HCT116 (cell line): ENCODE data around the gene IGFBP1. TPM values are rescaled to one million over a fixed set of nuclear protein-coding genes. Genes with fewer than 3 reads are reported as not detected.

ENCODE experiments used
- ATAC-seq: fragments of 200-7000 bp; cut with Tn5 transposase; 2 replicates; pipeline ENCODE4 v1.9.1; 2020; ENCODE audit warnings: mild to moderate bottlenecking, moderate library complexity
- BruUV-seq: library from RNA; stranded (reverse); fragments of 400-500 nt; replicated peaks from 2 replicates; lab custom pipeline; 2021; lab: Mats Ljungman, UMichigan
- CTCF ChIA-PET: fragments of 300-600 bp; sonication (Branson Sonifier 250); formaldehyde crosslinking; loops from one replicate; lab custom pipeline; 2021; ENCODE audit warnings: antibody characterized with exemption; lab: Charles Lee
- POLR2A ChIA-PET: fragments of 300-600, 350-600 bp; sonication (Branson Sonifier 250); formaldehyde crosslinking; loops from one replicate; lab custom pipeline; 2021; ENCODE audit warnings: antibody characterized with exemption; lab: Charles Lee
- RAD21 ChIA-PET, 2 experiments: fragments of 300-600 bp; sonication (Branson Sonifier 250); formaldehyde crosslinking; loops; one replicate each; lab custom pipeline; 2023; ENCODE audit warnings: low total read pairs in 2 of 2; ENCODE audit not compliant: uncharacterized antibody in 2 of 2, unreplicated experiment in 2 of 2, low non-redundant PET in 1 of 2; lab: Charles Lee
- DNase-seq: peaks from one replicate; pipeline ENCODE4 v3.0.0-alpha.2; 2010; ENCODE audit warnings: low read depth, low spot score
- H2AFZ ChIP-seq: fragments of 200-600 bp; shearing (Covaris generic), sonication (generic); 2 replicates; pipeline ENCODE4 v1.6.1; 2017; ENCODE audit warnings: low read depth, mixed run types, mixed read lengths, antibody characterized with exemption, low read length; ENCODE audit not compliant: poor library complexity, severe bottlenecking
- H3K27ac ChIP-seq: 2 replicates; pipeline ENCODE4 v1.5.1; 2012; ENCODE audit warnings: low read depth, low read length
- H3K27me3 ChIP-seq: fragments of 200-600 bp; sonication (generic); 2 replicates; pipeline ENCODE4 v1.6.1; 2016; ENCODE audit warnings: mixed run types, low read length, mixed read lengths; ENCODE audit not compliant: insufficient read depth
- H3K36me3 ChIP-seq, 2 experiments: fragments of 200-500 bp in 1 of 2; fragments of 200-600 bp in 1 of 2; sonication (Bioruptor generic) in 1 of 2; sonication (generic) in 1 of 2; 2 replicates each; pipeline versions ENCODE4 v1.5.1 to v1.6.1; 2014 to 2016; ENCODE audit warnings: low read length in 2 of 2, inconsistent platforms in 1 of 2, mixed read lengths in 1 of 2, mixed run types in 1 of 2; ENCODE audit not compliant: insufficient read depth in 2 of 2, control insufficient read depth in 1 of 2
- H3K4me1 ChIP-seq, 2 experiments: fragments of 200-600 bp in 1 of 2; sonication (generic) in 1 of 2; 2 replicates each; pipeline versions ENCODE4 v1.5.1 to v1.6.1; 2012 to 2017; ENCODE audit warnings: low read length in 2 of 2, inconsistent platforms in 1 of 2, mild to moderate bottlenecking in 1 of 2, mixed read lengths in 1 of 2, mixed run types in 1 of 2, moderate library complexity in 1 of 2; ENCODE audit not compliant: insufficient read depth in 2 of 2, control insufficient read depth in 1 of 2
- H3K4me2 ChIP-seq: fragments of 200-600 bp; sonication (generic); 2 replicates; pipeline ENCODE4 v1.6.1; 2017; ENCODE audit warnings: mixed run types, low read length, mixed read lengths
- H3K4me3 ChIP-seq, 2 experiments: fragments of 200-600 bp in 1 of 2; sonication (generic) in 1 of 2; replicated peaks in 1 of 2; 2 replicates each; pipeline ENCODE4 v1.5.1; 2011 to 2016; ENCODE audit warnings: low read length in 2 of 2, control low read depth in 1 of 2, low read depth in 1 of 2, mild to moderate bottlenecking in 1 of 2, mixed read lengths in 1 of 2, mixed run types in 1 of 2
- H3K79me2 ChIP-seq: fragments of 200-600 bp; sonication (generic); 2 replicates; pipeline ENCODE4 v1.6.1; 2017; ENCODE audit warnings: mild to moderate bottlenecking, mixed run types, low read length, moderate library complexity, mixed read lengths; ENCODE audit not compliant: insufficient read depth
- H3K9ac ChIP-seq: fragments of 200-600 bp; sonication (generic); 2 replicates; pipeline ENCODE4 v1.6.1; 2016; ENCODE audit warnings: low read length, mixed read lengths
- H3K9me2 ChIP-seq: fragments of 200-600 bp; sonication (generic), shearing (Covaris generic); 2 replicates; pipeline ENCODE4 v1.6.1; 2017; ENCODE audit warnings: mixed run types, mild to moderate bottlenecking, moderate library complexity; ENCODE audit not compliant: insufficient read depth
- H3K9me3 ChIP-seq, 2 experiments: fragments of 200-500 bp in 1 of 2; fragments of 200-600 bp in 1 of 2; sonication (Bioruptor generic) in 1 of 2; sonication (generic) in 1 of 2; 2 replicates each; pipeline ENCODE4 v1.6.1; 2014 to 2017; ENCODE audit warnings: low read length in 2 of 2, mixed read lengths in 2 of 2, inconsistent platforms in 1 of 2, low read depth in 1 of 2, mild to moderate bottlenecking in 1 of 2, mixed run types in 1 of 2, moderate library complexity in 1 of 2; ENCODE audit not compliant: control insufficient read depth in 1 of 2, insufficient read depth in 1 of 2
- H4K20me1 ChIP-seq: fragments of 200-600 bp; sonication (generic), shearing (Covaris generic); 2 replicates; pipeline ENCODE4 v1.6.1; 2017; ENCODE audit warnings: mixed run types, mild to moderate bottlenecking, moderate library complexity; ENCODE audit not compliant: insufficient read depth
- CBX3 ChIP-seq: IDR thresholded peaks from 2 replicates; pipeline ENCODE4 v1.6.1; 2012; ENCODE audit warnings: low read depth
- CEBPB ChIP-seq: IDR thresholded peaks from 2 replicates; pipeline ENCODE4 v1.6.1; 2012; ENCODE audit warnings: low read depth
- CTCF ChIP-seq, 3 experiments: fragments of 200-600 bp in 1 of 3; sonication (generic) in 1 of 3; IDR thresholded peaks in 2 of 3; conservative IDR thresholded peaks in 1 of 3; 2 replicates each; pipeline ENCODE4 v1.5.1; 2012 to 2017; ENCODE audit warnings: low read depth in 2 of 3, low read length in 2 of 3, antibody characterized with exemption in 1 of 3, borderline replicate concordance in 1 of 3, control low read depth in 1 of 3, mild to moderate bottlenecking in 1 of 3, mixed read lengths in 1 of 3, mixed run types in 1 of 3, moderate library complexity in 1 of 3; ENCODE audit not compliant: insufficient read depth in 1 of 3
- EZH2 ChIP-seq: fragments of 200-600 bp; sonication (generic); IDR thresholded peaks from 2 replicates; pipeline ENCODE4 v1.6.1; 2017; ENCODE audit warnings: antibody characterized with exemption, mixed run types
- EZH2phosphoT487 ChIP-seq: fragments of 200-600 bp; IDR thresholded peaks from 2 replicates; pipeline ENCODE4 v1.6.1; 2018; ENCODE audit warnings: antibody characterized with exemption, borderline replicate concordance
- FOSL1 ChIP-seq: IDR thresholded peaks from 2 replicates; pipeline ENCODE4 v1.6.1; 2012; ENCODE audit warnings: low read depth
- JUND ChIP-seq: IDR thresholded peaks from 2 replicates; pipeline ENCODE4 v1.6.1; 2012
- MAX ChIP-seq: IDR thresholded peaks from 2 replicates; pipeline ENCODE4 v1.6.1; 2012
- POLR2A ChIP-seq: IDR thresholded peaks from 2 replicates; pipeline ENCODE4 v1.7.0; 2011; ENCODE audit warnings: borderline replicate concordance; ENCODE audit not compliant: insufficient read depth, insufficient read length; ENCODE audit errors: extremely low read depth
- RAD21 ChIP-seq: IDR thresholded peaks from 2 replicates; pipeline ENCODE4 v1.6.1; 2012; ENCODE audit warnings: low read depth, mild to moderate bottlenecking
- SIN3A ChIP-seq: IDR thresholded peaks from 2 replicates; pipeline ENCODE4 v1.6.1; 2012; ENCODE audit warnings: low read depth
- SP1 ChIP-seq: IDR thresholded peaks from 2 replicates; pipeline ENCODE4 v1.6.1; 2012; ENCODE audit warnings: low read depth
- SRF ChIP-seq: IDR thresholded peaks from 2 replicates; pipeline ENCODE4 v1.6.1; 2012; ENCODE audit warnings: low read depth
- YY1 ChIP-seq: IDR thresholded peaks from 2 replicates; pipeline ENCODE4 v1.6.1; 2011; ENCODE audit warnings: low read length, low read depth, moderate library complexity, mild to moderate bottlenecking; ENCODE audit not compliant: insufficient replicate concordance; ENCODE audit errors: extremely low read depth
- ZBTB33 ChIP-seq: IDR thresholded peaks from 2 replicates; pipeline ENCODE4 v1.6.1; 2011; ENCODE audit warnings: mild to moderate bottlenecking, low read length, moderate library complexity; ENCODE audit not compliant: insufficient replicate concordance; ENCODE audit errors: extremely low read depth
- ZFX ChIP-seq: fragments of 450-650 bp; IDR thresholded peaks from 2 replicates; pipeline ENCODE4 v1.6.1; 2017
- ZNF274 ChIP-seq: fragments of 200-500 bp; sonication (Bioruptor generic); IDR thresholded peaks from 2 replicates; pipeline ENCODE4 v1.6.1; 2014; ENCODE audit warnings: mild to moderate bottlenecking, low read depth, low read length, inconsistent platforms
- intact Hi-C: fragments of 100-400 bp; cut with micrococcal nuclease; formaldehyde crosslinking; loops from 2 replicates; pipeline ENCODE4 v1.10.0; 2022
- total RNA-seq: library from RNA; stranded (reverse); gene quantifications from one replicate; pipeline ENCODE4 v1.2.1, GENCODE V29; 2021; ENCODE audit not compliant: unreplicated experiment
- TF ChIP-seq, protein P1 (sequence below): IDR thresholded peaks from 2 replicates; pipeline ENCODE4 v1.6.1; 2012

The IGFBP1 gene
- total RNA-seq, 1 experiment from 2014 or later, result 0.20 TPM

- CTCF ChIA-PET, result interaction anchor here (1.0 kb wide), 1 partner anchor 14 kb away, joined by 3 read pairs; no protein-coding TSS in a partner anchor
- intact Hi-C loops, result no loop called here
- TF ChIP-seq ZFX (no peak), MAX (no peak), EZH2 (no peak), YY1 (no peak), SP1 (no peak), SIN3A (no peak), ZNF274 (no peak), SRF (no peak), CTCF (IDR thresholded peaks at IDR 0.05 in 2 of 3, conservative IDR thresholded peaks at IDR 0.05 in 1 of 3; ENCODE audit: borderline replicate concordance in 1 of 3, insufficient read depth in 1 of 3, low read depth in 2 of 3, low read length in 2 of 3) (no peak), EZH2phosphoT487 (no peak), ZBTB33 (no peak), CBX3 (no peak), FOSL1 (no peak), CEBPB (no peak), RAD21 (no peak), JUND (no peak), POLR2A (no peak)
- TF ChIP-seq, protein P1, sequence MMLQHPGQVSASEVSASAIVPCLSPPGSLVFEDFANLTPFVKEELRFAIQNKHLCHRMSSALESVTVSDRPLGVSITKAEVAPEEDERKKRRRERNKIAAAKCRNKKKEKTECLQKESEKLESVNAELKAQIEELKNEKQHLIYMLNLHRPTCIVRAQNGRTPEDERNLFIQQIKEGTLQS, result no peak
- Histone ChIP-seq H3K4me1 (no peaks in the 10 kb centered on the region), H3K9ac (no peak overlapping the region), H3K4me3 (no peak overlapping the region), H3K27me3 (no peaks in the 10 kb centered on the region), H3K4me2 (no peak overlapping the region), H3K27ac (no peak overlapping the region), H3K9me2 (no peaks in the 10 kb centered on the region), H3K79me2 (no peaks in the 10 kb centered on the region), H4K20me1 (no peaks in the 10 kb centered on the region), H3K9me3 (no peaks in the 10 kb centered on the region), H3K36me3 (no peaks in the 10 kb centered on the region), H2AFZ (no peak overlapping the region)
- ATAC-seq (no peak), DNase-seq (no peak)
- BruUV-seq, result no TSS peak
- POLR2A ChIA-PET, result no interaction called here
- RAD21 ChIA-PET, result no interaction called here
Measured at GRCh38 chr7:45937301-45937700, 49.0 kb downstream of the IGFBP1 start.
